GM21717 (cell line): Measurements from ENCODE around the gene ZNF813.
"Not testable (repeated sequence)": the region's sequence is repeated elsewhere in the genome, so short reads cannot be mapped to it uniquely, and the experiment has no call there.

Source experiments
- ATAC-seq: cut with Tn5 transposase; IDR thresholded peaks from one replicate; pipeline ENCODE4 v1.9.1; 2021; ENCODE audit warnings: mild to moderate bottlenecking, moderate library complexity; ENCODE audit not compliant: unreplicated experiment

The ZNF813 gene

GRCh38 chr19:53475470-53475869, 7.9 kb downstream of the ZNF813 start:
- ATAC-seq, result not testable (repeated sequence)

DNA sequence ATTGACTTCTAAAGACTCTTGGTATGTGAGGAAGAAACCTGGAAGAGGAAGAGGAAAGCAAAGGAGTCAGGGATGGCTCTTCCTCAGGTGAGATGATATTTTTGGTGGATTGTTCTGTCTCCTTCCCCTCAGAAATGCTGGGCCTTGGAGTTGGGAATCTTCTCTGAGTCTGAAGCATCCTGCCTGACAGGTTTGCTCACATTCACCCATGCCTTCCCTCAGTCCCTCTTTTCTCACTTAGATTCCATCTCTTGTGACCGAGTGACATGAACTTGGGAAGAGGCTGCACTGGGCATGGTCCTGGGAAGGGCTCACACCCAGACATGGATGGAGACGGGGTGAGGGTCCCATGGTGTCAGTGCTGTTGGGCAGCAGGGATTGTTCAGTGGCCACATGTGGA, 16.2 kb downstream of the ZNF813 start:
- not testable (repeated sequence) for ATAC-seq

DNA sequence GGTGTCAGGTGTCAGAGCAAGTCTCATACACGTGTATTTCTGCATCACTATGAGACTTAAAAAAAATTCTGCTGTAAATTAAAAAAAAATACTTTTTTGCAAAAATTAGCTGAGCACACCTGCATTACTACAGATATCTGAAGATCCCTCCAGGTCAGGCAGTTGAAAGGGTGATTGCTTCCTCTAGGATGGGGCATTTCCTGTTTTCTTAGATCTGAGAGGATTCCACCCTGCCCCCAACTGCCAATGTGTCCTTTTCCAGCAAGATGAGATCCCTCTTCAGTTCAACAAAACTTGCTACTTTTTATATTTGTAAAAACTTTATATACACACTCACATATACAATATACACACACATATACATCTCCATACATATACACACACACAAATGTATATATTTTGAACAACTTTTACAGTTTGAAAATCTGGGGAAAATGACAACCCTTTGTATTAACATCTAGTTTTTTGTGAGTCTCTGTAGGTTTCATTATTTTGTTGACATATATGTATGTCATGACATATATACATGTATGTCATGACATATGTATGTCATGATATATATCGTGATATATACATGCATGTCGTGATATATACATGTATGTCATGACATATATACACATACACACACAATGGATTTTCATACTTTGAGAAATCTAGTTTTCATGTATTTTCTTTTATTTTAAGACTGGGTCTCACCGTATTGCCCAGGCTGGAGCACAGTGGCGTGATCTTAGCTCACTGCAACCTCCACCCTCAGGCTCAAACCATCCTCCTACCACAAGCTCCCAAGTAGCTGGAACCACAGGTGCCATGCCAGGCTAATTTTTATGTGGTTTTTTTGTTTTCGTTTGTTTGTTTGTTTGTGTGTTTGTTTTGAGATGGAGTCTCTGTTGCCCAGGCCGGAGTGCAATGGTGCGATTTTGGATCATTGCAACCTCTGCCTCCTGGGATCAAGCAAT, 17.8 kb downstream of the ZNF813 start:
- no peak for ATAC-seq

DNA sequence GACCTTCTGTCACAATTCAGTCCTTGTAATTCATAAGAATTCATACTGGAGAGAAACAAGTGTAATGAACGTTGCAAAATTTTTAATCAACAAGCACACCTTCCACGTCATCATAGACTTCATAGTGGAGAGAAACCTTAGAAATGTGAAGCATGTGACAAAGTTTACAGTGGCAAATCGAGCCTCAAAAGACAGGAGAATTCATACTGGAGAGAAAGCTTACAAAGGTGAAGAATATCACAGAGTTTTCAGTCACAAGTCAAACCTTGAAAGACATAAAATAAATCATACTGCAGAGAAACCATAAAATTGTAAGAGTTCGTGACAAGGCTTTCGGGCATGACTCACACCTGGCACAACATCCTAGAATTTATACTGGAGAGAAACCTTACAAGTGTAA, 24.6 kb downstream of the ZNF813 start:
- ATAC-seq, result no peak

DNA sequence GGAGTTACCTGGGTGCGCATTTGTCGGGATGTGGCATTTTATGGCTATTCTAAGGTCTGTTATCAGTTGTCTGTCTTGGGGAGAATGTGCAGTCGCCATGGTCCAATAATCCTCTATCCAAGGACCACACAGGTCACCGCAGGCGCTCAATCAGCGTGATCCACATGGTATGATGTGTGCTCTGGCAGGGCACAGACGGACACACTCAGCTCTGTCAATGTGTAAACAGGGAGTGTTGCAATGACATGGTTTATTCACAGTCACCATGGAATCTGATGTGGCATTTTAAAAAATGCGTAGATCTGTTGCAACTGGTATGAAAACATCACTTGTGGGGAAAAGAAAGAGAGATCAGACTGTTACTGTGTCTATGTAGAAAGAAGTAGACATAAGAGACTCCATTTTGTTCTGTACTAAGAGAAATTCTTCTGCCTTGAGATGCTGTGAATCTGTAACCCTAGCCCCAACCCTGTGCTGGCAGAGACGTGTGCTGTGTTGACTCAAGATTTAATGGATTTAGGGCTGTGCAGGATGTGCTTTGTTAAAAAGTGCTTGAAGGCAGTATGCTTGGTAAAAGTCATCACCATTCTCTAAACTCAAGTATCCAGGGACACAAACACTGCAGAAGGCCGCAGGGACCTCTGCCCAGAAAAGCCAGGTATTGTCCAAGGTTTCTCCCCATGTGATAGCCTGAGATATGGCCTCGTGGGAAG, 29.9 kb downstream of the ZNF813 start:
- not testable (repeated sequence) for ATAC-seq

GRCh38 chr19:53498024-53498395, 30.5 kb downstream of the ZNF813 start:
- ATAC-seq, result not testable (repeated sequence)

- not testable (repeated sequence) for ATAC-seq
These were observed 35.6 kb downstream of the ZNF813 start for GRCh38 chr19:53503151-53503550.

- ATAC-seq, result not testable (repeated sequence)
These were observed 36.3 kb downstream of the ZNF813 start for GRCh38 chr19:53503671-53504364.

GRCh38 chr19:53504365-53504703, 36.8 kb downstream of the ZNF813 start:
- not testable (repeated sequence) for ATAC-seq

- no peak for ATAC-seq
These were observed 37.4 kb downstream of the ZNF813 start for GRCh38 chr19:53504885-53505284.

- ATAC-seq, result no peak
These were observed 39.2 kb downstream of the ZNF813 start for GRCh38 chr19:53506728-53507127.

DNA sequence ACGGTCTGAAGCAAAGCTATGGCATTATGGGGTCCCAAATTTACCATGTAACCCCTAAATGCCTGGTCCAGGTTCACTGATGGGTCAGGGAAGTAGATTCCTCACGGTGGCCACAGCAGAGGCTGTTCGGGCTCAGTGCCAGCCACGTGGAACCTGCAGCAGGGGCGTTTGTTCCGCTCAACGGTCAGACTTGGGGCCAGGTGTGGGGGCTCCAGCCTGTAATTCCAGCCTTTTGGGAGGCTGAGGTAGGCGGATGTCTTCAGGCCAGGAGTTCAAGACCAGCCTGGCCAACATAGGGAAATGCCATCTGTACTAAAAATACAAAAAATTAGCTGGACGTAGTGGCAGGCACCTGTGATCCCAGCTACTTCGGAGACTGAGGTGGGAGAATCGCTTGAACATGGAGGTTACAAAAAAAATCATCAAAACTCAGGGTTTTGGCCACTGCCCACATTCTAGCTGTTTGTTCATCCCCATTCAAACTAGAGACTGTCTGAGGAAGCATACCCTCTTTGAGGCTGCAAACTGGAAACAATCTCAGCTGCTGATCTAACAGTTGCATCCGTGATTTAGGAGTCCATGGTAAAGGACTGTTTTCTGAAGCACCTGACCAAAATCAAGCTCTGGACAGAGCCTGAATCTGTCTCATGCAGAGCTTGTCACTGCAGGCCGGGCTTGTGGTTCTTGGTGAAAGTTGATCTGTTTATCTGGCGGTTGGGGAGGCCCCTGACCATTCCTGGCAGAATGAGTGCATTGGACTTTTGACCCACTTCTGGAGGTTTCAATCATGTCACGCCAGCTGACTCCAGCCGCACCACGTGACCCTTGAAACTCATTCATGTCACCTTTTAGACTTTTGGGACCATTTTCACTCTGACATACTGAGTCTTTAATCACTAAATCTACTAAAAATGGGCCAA, 40.2 kb downstream of the ZNF813 start:
- ATAC-seq, result no peak

DNA sequence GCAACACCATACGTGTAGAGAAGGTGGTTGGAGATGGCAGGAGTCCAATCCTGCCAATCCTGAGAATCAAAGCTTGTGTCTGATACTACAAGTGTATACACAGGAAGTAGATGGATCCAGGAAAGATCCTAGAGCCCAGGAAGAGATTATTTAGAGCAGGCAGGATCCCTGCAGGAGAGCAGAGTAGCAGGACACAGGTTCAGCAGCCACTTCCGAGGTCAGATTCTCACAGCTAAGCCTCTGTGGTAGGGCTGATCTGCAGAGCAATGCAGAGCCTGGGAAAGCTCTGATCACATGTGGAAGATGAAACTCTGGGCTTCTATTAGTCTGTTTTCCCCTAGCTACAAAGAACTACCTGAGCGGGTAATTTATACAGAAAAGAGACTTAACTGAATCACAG, 41.9 kb downstream of the ZNF813 start:
- no peak for ATAC-seq

DNA sequence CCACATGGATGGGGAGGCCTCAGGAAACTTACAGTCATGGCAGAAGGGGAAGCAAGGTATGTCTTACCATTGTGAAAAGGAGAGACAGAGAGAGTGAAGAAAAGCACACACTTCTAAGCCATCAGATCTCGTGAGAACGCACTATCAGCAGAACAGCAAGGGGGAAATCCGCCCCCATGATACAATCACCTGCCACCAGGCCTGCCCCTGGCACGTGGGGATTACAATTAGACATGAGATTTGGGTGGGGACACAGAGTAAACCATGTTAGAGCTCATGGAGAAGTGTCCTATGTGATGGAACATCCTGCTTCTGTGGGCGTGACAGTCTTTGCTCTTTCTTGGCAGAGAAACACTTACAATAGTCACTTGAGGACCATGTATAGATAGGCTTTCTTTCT, 42.3 kb downstream of the ZNF813 start:
- no peak for ATAC-seq

DNA sequence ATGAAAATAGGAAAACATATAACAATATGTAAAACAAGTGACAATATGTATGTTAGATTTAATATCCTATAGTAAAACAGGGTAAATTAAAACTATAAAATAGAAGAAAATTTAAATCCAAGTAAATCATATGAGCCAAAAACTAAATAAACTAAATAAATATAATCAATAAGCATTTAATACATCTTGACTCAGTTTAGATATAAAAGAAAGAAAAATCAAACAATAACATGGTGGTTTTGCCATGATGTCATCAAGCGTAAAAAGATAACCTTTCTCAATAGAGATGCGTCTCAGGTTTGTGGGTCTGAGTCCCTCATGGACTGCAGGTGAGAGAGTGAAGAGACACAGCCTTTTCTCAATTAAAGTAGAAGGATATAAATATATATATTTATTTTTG, 43.8 kb downstream of the ZNF813 start:
- no peak for ATAC-seq

DNA sequence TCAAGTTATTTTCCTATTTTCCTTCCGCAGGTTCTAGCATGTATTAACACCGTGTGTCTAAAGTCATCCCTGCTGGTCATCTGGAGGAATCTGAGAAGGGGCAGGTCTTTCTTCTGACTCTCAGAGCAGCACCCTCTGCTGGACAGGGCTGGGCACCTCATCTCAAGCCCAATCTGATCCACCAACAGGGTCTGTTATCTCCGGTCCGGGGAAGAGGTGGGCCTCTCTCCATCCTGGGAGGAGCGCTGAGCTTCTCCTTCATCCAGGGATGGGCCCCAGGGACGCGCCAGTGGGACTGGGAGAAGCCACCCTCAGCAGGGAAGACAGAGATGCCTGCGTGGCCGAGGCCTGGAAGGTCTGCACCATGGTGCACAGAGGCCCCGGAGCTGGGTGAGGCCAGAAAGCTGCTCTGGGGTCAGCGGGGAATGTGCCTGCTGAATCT, 44.4 kb downstream of the ZNF813 start:
- no peak for ATAC-seq

DNA sequence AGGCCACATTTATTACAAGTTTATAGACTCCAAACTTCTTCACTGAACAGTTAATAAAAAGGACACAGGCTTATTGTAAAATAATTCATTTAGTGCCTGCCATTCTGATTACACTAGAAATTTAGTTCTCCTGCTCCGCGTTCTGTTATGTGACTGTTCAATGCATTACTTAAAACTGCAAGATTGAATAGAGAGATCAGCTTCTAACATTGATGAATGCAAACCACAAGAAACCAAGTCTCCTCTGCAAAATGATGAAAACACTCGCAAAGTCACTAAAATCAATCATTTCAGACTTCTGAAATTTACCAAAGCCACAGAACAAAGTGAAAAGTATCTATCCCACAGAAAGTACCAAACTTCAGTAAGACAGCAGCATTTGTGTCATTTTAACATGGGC, 47.5 kb downstream of the ZNF813 start:
- not testable (repeated sequence) for ATAC-seq

DNA sequence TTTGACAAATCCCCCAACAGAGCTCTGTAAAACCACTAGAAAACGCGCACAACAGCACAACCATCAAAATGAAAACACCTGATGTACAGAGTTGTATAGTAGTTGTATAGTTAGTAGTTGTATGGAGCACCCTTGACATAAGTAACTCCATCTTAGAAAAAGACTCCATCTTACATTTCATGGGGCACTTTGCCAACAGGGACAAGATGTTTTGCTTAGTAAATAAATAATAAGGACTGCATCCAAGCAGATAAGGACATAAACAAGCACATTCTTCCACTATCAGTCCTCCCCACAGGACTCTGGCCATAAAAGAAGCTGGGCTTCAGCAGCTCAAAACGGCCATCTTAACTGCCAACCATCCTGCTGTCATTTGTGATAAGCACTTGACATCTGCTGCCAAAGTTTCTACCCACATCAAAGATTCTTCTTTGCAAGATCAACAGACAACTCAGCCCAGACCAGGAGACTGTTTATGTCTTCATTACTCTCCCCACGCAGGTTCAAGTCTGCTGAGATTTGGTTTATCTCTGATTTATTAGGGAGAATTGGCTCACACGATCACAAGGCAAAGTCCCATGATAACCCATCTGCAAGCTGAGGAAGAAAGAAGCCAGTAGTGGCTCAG, 49.7 kb downstream of the ZNF813 start:
- ATAC-seq, result no peak

- no peak for ATAC-seq
These were observed 50.6 kb downstream of the ZNF813 start for GRCh38 chr19:53518121-53518520.

GRCh38 chr19:53518716-53519115, 51.2 kb downstream of the ZNF813 start:
- ATAC-seq, result no peak
